GM12878 (cell line): ENCODE results near the gene NUP210. TPM values are rescaled to one million over a fixed set of nuclear protein-coding genes. Genes with fewer than 3 reads are reported as not detected.

Experiments
- CBX5 ChIP-seq: sonication (generic); IDR thresholded peaks from 2 replicates; pipeline ENCODE4 v1.6.1; 2016; ENCODE audit warnings: low read depth, moderate library complexity, mild to moderate bottlenecking, inconsistent platforms
- CREM ChIP-seq: IDR thresholded peaks from 2 replicates; pipeline ENCODE4 v1.6.1; 2014; ENCODE audit warnings: antibody characterized with exemption, low read depth
- CUX1 ChIP-seq: IDR thresholded peaks from 2 replicates; pipeline ENCODE4 v1.6.1; 2012; ENCODE audit warnings: improper control_type of control experiment, low read depth, low read length; ENCODE audit not compliant: insufficient replicate concordance
- DPF2 ChIP-seq: fragments of 450-650 bp; IDR thresholded peaks from 2 replicates; pipeline ENCODE4 v1.6.1; 2017; ENCODE audit warnings: mild to moderate bottlenecking
- E2F8 ChIP-seq: fragments of 450-650 bp; IDR thresholded peaks from 2 replicates; pipeline ENCODE4 v1.6.1; 2018; ENCODE audit warnings: mild to moderate bottlenecking, low read depth, moderate library complexity; ENCODE audit not compliant: partially characterized antibody
- EED ChIP-seq: sonication (generic); IDR thresholded peaks from 2 replicates; pipeline ENCODE4 v1.6.1; 2016; ENCODE audit warnings: antibody characterized with exemption, low read depth
- EZH2 ChIP-seq: IDR thresholded peaks from 2 replicates; pipeline ENCODE4 v1.6.1; 2012; ENCODE audit warnings: low read depth, mild to moderate bottlenecking, control low read depth, inconsistent platforms, low read length, borderline replicate concordance; ENCODE audit not compliant: control insufficient read depth
- IRF4 ChIP-seq: IDR thresholded peaks from 2 replicates; pipeline ENCODE4 v1.6.1; 2011; ENCODE audit warnings: low read depth, low read length
- NFXL1 ChIP-seq: fragments of 450-650 bp; IDR thresholded peaks from 2 replicates; pipeline ENCODE4 v1.6.1; 2017; ENCODE audit warnings: antibody characterized with exemption, mild to moderate bottlenecking, borderline replicate concordance
- NR2C1 ChIP-seq: fragments of 450-650 bp; IDR thresholded peaks from 2 replicates; pipeline ENCODE4 v1.6.1; 2017; ENCODE audit warnings: antibody characterized with exemption, mild to moderate bottlenecking, moderate library complexity
- NR2F1 ChIP-seq: fragments of 450-650 bp; conservative IDR thresholded peaks from 2 replicates; pipeline ENCODE4 v1.6.1; 2017; ENCODE audit warnings: mild to moderate bottlenecking
- POLR2AphosphoS5 ChIP-seq: IDR thresholded peaks from 2 replicates; pipeline ENCODE4 v1.6.1; 2011; ENCODE audit warnings: mild to moderate bottlenecking, low read length, inconsistent platforms
- RUNX3 ChIP-seq: IDR thresholded peaks from 2 replicates; pipeline ENCODE4 v1.6.1; 2012; ENCODE audit warnings: low read length, inconsistent platforms
- SPI1 ChIP-seq: IDR thresholded peaks from 2 replicates; pipeline ENCODE4 v1.6.1; 2011; ENCODE audit warnings: low read depth, mild to moderate bottlenecking, low read length, moderate library complexity, borderline replicate concordance; ENCODE audit not compliant: insufficient read depth
- SREBF2 ChIP-seq: IDR thresholded peaks from 2 replicates; pipeline ENCODE4 v1.6.1; 2012; ENCODE audit warnings: mild to moderate bottlenecking, low read length
- TBL1XR1 ChIP-seq: IDR thresholded peaks from 2 replicates; pipeline ENCODE4 v1.6.1; 2012; ENCODE audit warnings: low read depth, low read length, improper control_type of control experiment
- polyA plus RNA-seq, 11 experiments: library from polyadenylated mRNA; depleted of rRNA in 4 of 11; unstranded in 6 of 11; stranded (reverse) in 5 of 11; fragments of >200 nt; fragmentation: Nextera tagmentation in 4 of 11; fragmentation: Illumina TruSeq in 1 of 11; extraction: Ambion mirVana in 4 of 11; extraction: Trizol in 1 of 11; gene quantifications; 1 replicate in 1 of 11; 2 replicates in 10 of 11; pipeline versions ENCODE4 v1.2.1 to v1.2.3, GENCODE V29; 2011 to 2016; ENCODE audit warnings: inconsistent platforms in 2 of 11, missing spikeins in 2 of 11, low read depth in 1 of 11
- total RNA-seq, 4 experiments: library from RNA; depleted of rRNA in 3 of 4; stranded (reverse); fragments of >200 nt in 3 of 4; fragmentation: Illumina TruSeq in 1 of 4; extraction: Trizol in 1 of 4; gene quantifications; 2 replicates each; pipeline versions ENCODE4 v1.2.1 to v1.2.3, GENCODE V29; 2013 to 2021
- TF ChIP-seq, protein P1 (sequence below): IDR thresholded peaks from 2 replicates; pipeline ENCODE4 v1.6.1; 2012; ENCODE audit warnings: low read depth, low read length, improper control_type of control experiment
- TF ChIP-seq, protein P2 (sequence below): IDR thresholded peaks from 2 replicates; pipeline ENCODE4 v1.6.1; 2012; ENCODE audit warnings: low read length, inconsistent platforms
- TF ChIP-seq, protein P3 (sequence below): fragments of 450-650 bp; IDR thresholded peaks from 2 replicates; pipeline ENCODE4 v1.6.1; 2016; ENCODE audit warnings: mild to moderate bottlenecking

NUP210 gene
- total and polyA plus RNA-seq, 10 of the 15 experiments (the other 5 are each of a cell fraction or from before 2014, with no cell fraction given) = 2.9 to 150 (median 76.0) TPM

- peak; percentile 77; the same call in 1 of the 2 replicates for TF ChIP-seq IRF4
- TF ChIP-seq, protein P1, sequence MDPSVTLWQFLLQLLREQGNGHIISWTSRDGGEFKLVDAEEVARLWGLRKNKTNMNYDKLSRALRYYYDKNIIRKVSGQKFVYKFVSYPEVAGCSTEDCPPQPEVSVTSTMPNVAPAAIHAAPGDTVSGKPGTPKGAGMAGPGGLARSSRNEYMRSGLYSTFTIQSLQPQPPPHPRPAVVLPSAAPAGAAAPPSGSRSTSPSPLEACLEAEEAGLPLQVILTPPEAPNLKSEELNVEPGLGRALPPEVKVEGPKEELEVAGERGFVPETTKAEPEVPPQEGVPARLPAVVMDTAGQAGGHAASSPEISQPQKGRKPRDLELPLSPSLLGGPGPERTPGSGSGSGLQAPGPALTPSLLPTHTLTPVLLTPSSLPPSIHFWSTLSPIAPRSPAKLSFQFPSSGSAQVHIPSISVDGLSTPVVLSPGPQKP = 0 out of 2 replicates have a peak, but pooled peaks have one; percentile 59
- no peak for TF ChIP-seq E2F8
- TF ChIP-seq CUX1 = peak; percentile 49
- TF ChIP-seq CBX5 = 0 out of 2 replicates have a peak, but pooled peaks have one; percentile 51
- peak; percentile 77 for TF ChIP-seq SPI1
- peak; percentile 30 for TF ChIP-seq RUNX3
- no peak for TF ChIP-seq EZH2
- TF ChIP-seq, protein P2, sequence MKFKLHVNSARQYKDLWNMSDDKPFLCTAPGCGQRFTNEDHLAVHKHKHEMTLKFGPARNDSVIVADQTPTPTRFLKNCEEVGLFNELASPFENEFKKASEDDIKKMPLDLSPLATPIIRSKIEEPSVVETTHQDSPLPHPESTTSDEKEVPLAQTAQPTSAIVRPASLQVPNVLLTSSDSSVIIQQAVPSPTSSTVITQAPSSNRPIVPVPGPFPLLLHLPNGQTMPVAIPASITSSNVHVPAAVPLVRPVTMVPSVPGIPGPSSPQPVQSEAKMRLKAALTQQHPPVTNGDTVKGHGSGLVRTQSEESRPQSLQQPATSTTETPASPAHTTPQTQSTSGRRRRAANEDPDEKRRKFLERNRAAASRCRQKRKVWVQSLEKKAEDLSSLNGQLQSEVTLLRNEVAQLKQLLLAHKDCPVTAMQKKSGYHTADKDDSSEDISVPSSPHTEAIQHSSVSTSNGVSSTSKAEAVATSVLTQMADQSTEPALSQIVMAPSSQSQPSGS = peak; percentile 63
- TF ChIP-seq EED = peak; percentile 13; the same call in 1 of the 2 replicates
- TF ChIP-seq, protein P3, sequence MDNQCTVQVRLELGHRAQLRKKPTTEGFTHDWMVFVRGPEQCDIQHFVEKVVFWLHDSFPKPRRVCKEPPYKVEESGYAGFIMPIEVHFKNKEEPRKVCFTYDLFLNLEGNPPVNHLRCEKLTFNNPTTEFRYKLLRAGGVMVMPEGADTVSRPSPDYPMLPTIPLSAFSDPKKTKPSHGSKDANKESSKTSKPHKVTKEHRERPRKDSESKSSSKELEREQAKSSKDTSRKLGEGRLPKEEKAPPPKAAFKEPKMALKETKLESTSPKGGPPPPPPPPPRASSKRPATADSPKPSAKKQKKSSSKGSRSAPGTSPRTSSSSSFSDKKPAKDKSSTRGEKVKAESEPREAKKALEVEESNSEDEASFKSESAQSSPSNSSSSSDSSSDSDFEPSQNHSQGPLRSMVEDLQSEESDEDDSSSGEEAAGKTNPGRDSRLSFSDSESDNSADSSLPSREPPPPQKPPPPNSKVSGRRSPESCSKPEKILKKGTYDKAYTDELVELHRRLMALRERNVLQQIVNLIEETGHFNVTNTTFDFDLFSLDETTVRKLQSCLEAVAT = peak; percentile 29; the same call in 1 of the 2 replicates
- TF ChIP-seq NFXL1 = no peak
- TF ChIP-seq DPF2 = peak; percentile 86
- TF ChIP-seq CREM = peak; percentile 48; the same call in 1 of the 2 replicates
- TF ChIP-seq SREBF2 = no peak
- peak; percentile 72 for TF ChIP-seq NR2C1
- peak; percentile 24; the same call in 1 of the 2 replicates for TF ChIP-seq POLR2AphosphoS5
- TF ChIP-seq TBL1XR1 = peak; percentile 76; the same call in 1 of the 2 replicates
- TF ChIP-seq NR2F1 = peak; percentile 99
Observed at GRCh38 chr3:13332158-13332557, 88.0 kb downstream of the NUP210 start (continued).
